ENCODE data around the gene NANS. TPM values are rescaled to one million over a fixed set of nuclear protein-coding genes. Genes with fewer than 3 reads are reported as not detected.

NANS gene
- polyA plus RNA-seq, 3 donors: 37.8 to 44.7 (median 40.8) TPM

- DNase-seq (ENCODE audit: low read depth in 3 of 3, low spot score in 2 of 3): no peak
Observed at GRCh38 chr9:98037357-98037756, 19.2 kb upstream of the NANS start.

GRCh38 chr9:98038958-98039357, 17.6 kb upstream of the NANS start:
- DNase-seq (ENCODE audit: low read depth in 3 of 3, low spot score in 2 of 3): no peak

- no peak for DNase-seq (ENCODE audit: low read depth in 3 of 3, low spot score in 2 of 3)
Observed at GRCh38 chr9:98039607-98040017, 16.9 kb upstream of the NANS start.

- DNase-seq (ENCODE audit: low read depth in 3 of 3, low spot score in 2 of 3): no peak
Observed at GRCh38 chr9:98040212-98040611, 16.3 kb upstream of the NANS start.

GRCh38 chr9:98043915-98044314, 12.6 kb upstream of the NANS start:
- no peak for DNase-seq (ENCODE audit: low read depth in 3 of 3, low spot score in 2 of 3)

GRCh38 chr9:98045234-98046179, 11.0 kb upstream of the NANS start:
- no peak for DNase-seq (ENCODE audit: low read depth in 3 of 3, low spot score in 2 of 3)

- DNase-seq (ENCODE audit: low read depth in 3 of 3, low spot score in 2 of 3): no peak
Observed at GRCh38 chr9:98046180-98046543, 10.4 kb upstream of the NANS start.

GRCh38 chr9:98047002-98047401, 9.5 kb upstream of the NANS start:
- DNase-seq (ENCODE audit: low read depth in 3 of 3, low spot score in 2 of 3): no peak

- DNase-seq (ENCODE audit: low read depth in 3 of 3, low spot score in 2 of 3): no peak
Observed at GRCh38 chr9:98049288-98050072, 7.1 kb upstream of the NANS start.

- no peak for DNase-seq (ENCODE audit: low read depth in 3 of 3, low spot score in 2 of 3)
Observed at GRCh38 chr9:98050351-98050750, 6.2 kb upstream of the NANS start.

- no peak for DNase-seq (ENCODE audit: low read depth in 3 of 3, low spot score in 2 of 3)
Observed at GRCh38 chr9:98054376-98054951, 2.1 kb upstream of the NANS start.

GRCh38 chr9:98057138-98057799, 737 bp downstream of the NANS start:
- peak in 2 of 3 donors; percentile 29 to 31 for DNase-seq (ENCODE audit: low read depth in 3 of 3, low spot score in 2 of 3)

- DNase-seq (ENCODE audit: low read depth in 3 of 3, low spot score in 2 of 3): no peak
Observed at GRCh38 chr9:98062161-98062560, 5.6 kb downstream of the NANS start.

GRCh38 chr9:98064623-98065392, 8.3 kb downstream of the NANS start:
- DNase-seq (ENCODE audit: low read depth in 3 of 3, low spot score in 2 of 3): no peak

- DNase-seq (ENCODE audit: low read depth in 3 of 3, low spot score in 2 of 3): no peak
Observed at GRCh38 chr9:98066235-98066634, 9.7 kb downstream of the NANS start.

GRCh38 chr9:98067184-98067583, 10.7 kb downstream of the NANS start:
- no peak for DNase-seq (ENCODE audit: low read depth in 3 of 3, low spot score in 2 of 3)

- no peak for DNase-seq (ENCODE audit: low read depth in 3 of 3, low spot score in 2 of 3)
Observed at GRCh38 chr9:98069551-98069950, 13.0 kb downstream of the NANS start.

- no peak for DNase-seq (ENCODE audit: low read depth in 3 of 3, low spot score in 2 of 3)
Observed at GRCh38 chr9:98070704-98071103, 14.2 kb downstream of the NANS start.

- no peak for DNase-seq (ENCODE audit: low read depth in 3 of 3, low spot score in 2 of 3)
Observed at GRCh38 chr9:98071737-98072136, 15.2 kb downstream of the NANS start.
